ENCODE measurements around the gene PTPN3. TPM values are rescaled to one million over a fixed set of nuclear protein-coding genes. Genes with fewer than 3 reads are reported as not detected.

The PTPN3 gene
- total RNA-seq, 1 experiment from 2014 or later, result 20.2 TPM

DNA sequence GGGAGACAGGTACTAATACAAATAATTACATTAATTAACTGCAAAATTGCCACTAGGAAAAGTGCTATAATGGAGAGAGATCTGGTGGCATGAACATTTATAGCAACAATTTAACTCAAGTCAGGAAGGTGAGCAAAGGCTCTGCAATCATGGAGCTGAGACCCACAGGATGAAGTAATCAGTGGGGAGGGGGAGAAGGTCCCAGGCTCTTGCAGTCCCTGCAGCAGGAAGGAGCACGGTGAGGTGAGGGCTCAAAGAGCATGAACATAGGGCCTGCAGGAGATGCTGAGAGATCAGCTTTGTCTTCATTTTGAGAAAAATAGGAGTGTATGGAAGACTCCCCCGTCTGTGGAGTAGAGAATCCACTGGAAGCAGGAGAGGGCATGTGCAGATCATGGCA is 6.5 kb downstream of the PTPN3 start:
- ChIA-PET CTCF (no interaction called here), POLR2A (ENCODE audit: unreplicated experiment) (no interaction called here)

GRCh38 chr9:109488791-109489492 is 9.2 kb downstream of the PTPN3 start:
- Histone ChIP-seq H3K9me2 (ENCODE audit: insufficient read depth) (no peaks in the 10 kb centered on the region), H3K4me3 (no peak overlapping the region), H3K9me3 (ENCODE audit: insufficient read depth, low read depth) (no peaks in the 10 kb centered on the region), H3K27me3 (ENCODE audit: insufficient read depth, low read depth) (no peaks in the 10 kb centered on the region), H3K4me1 (replicated peaks; ENCODE audit: insufficient read depth) (peaks cover 23% of the 10 kb centered on the region), H4K20me1 (ENCODE audit: insufficient read depth) (0 out of 2 replicates have a peak, but pooled peaks cover 3% of the 10 kb centered on the region), H2AFZ (no peak overlapping the region), H3F3A (ENCODE audit: insufficient read depth, low read depth) (no peaks in the 10 kb centered on the region), H3K27ac (no peak overlapping the region), H3K36me3 (ENCODE audit: low read depth) (no peaks in the 10 kb centered on the region), H3K79me2 (ENCODE audit: low read depth) (peaks cover 94% of the 10 kb centered on the region), H3K4me2 (no peak overlapping the region)
- no TSS peak for BruUV-seq (replicated peaks)
- CTCF ChIA-PET, result no interaction called here
- POLR2A ChIA-PET (ENCODE audit: unreplicated experiment), result no interaction called here
- TF ChIP-seq CTCF (conservative IDR thresholded peaks at IDR 0.05) (no peak), EZH2 (IDR thresholded peaks at IDR 0.05; ENCODE audit: low read depth) (no peak)
- DNase-seq, result no peak
- intact Hi-C loops (cut with micrococcal nuclease; ENCODE audit: unreplicated experiment), result no loop called here

More for the DNA sequence above, 6.5 kb downstream of the PTPN3 start:
- Histone ChIP-seq H3K4me3 (no peak overlapping the region), H2AFZ (no peak overlapping the region), H3K27me3 (ENCODE audit: insufficient read depth, low read depth) (no peaks in the 10 kb centered on the region), H3K4me2 (no peak overlapping the region), H3K9me2 (ENCODE audit: insufficient read depth) (no peaks in the 10 kb centered on the region), H3K4me1 (replicated peaks; ENCODE audit: insufficient read depth) (peaks cover 23% of the 10 kb centered on the region), H3K79me2 (ENCODE audit: low read depth) (peaks cover 98% of the 10 kb centered on the region), H3K27ac (no peak overlapping the region), H4K20me1 (ENCODE audit: insufficient read depth) (0 out of 2 replicates have a peak, but pooled peaks cover 10% of the 10 kb centered on the region), H3F3A (ENCODE audit: insufficient read depth, low read depth) (no peaks in the 10 kb centered on the region), H3K36me3 (ENCODE audit: low read depth) (peaks cover 10% of the 10 kb centered on the region; the same call in 1 of the 2 replicates), H3K9me3 (ENCODE audit: insufficient read depth, low read depth) (no peaks in the 10 kb centered on the region)
- TF ChIP-seq CTCF (conservative IDR thresholded peaks at IDR 0.05), result no peak
- no peak for DNase-seq
- no TSS peak for BruUV-seq (replicated peaks)
- intact Hi-C loops (cut with micrococcal nuclease; ENCODE audit: unreplicated experiment), result no loop called here

GRCh38 chr9:109488351-109488750 is 9.8 kb downstream of the PTPN3 start:
- POLR2A ChIA-PET (ENCODE audit: unreplicated experiment), result no interaction called here
- no peaks in the 10 kb centered on the region for H3F3A ChIP-seq (ENCODE audit: insufficient read depth, low read depth)
- H2AFZ ChIP-seq, result no peak overlapping the region
- H3K4me3 ChIP-seq, result no peak overlapping the region
- no peaks in the 10 kb centered on the region for H3K27me3 ChIP-seq (ENCODE audit: insufficient read depth, low read depth)
- TF ChIP-seq CTCF (conservative IDR thresholded peaks at IDR 0.05) (no peak), EZH2 (IDR thresholded peaks at IDR 0.05; ENCODE audit: low read depth) (no peak)
- H3K9me2 ChIP-seq (ENCODE audit: insufficient read depth), result no peaks in the 10 kb centered on the region
- H3K4me1 ChIP-seq (replicated peaks; ENCODE audit: insufficient read depth), result peaks cover 29% of the 10 kb centered on the region
- intact Hi-C loops (cut with micrococcal nuclease; ENCODE audit: unreplicated experiment), result no loop called here
- H3K36me3 ChIP-seq (ENCODE audit: low read depth), result no peaks in the 10 kb centered on the region
- DNase-seq, result no peak
- H3K4me2 ChIP-seq, result no peak overlapping the region
- H4K20me1 ChIP-seq (ENCODE audit: insufficient read depth), result 0 out of 2 replicates have a peak, but pooled peaks cover 3% of the 10 kb centered on the region
- peaks cover 94% of the 10 kb centered on the region for H3K79me2 ChIP-seq (ENCODE audit: low read depth)
- H3K9me3 ChIP-seq (ENCODE audit: insufficient read depth, low read depth), result no peaks in the 10 kb centered on the region
- H3K27ac ChIP-seq, result no peak overlapping the region
- BruUV-seq (replicated peaks), result no TSS peak
- CTCF ChIA-PET, result no interaction called here
